SKM-1 (cell line): ENCODE results near the gene TNIP2.

Experiments used
- DNase-seq: peaks from one replicate; lab custom pipeline; 2025; ENCODE audit not compliant: unreplicated experiment; lab: John Stamatoyannopoulos, UW

TNIP2 gene, protein sequence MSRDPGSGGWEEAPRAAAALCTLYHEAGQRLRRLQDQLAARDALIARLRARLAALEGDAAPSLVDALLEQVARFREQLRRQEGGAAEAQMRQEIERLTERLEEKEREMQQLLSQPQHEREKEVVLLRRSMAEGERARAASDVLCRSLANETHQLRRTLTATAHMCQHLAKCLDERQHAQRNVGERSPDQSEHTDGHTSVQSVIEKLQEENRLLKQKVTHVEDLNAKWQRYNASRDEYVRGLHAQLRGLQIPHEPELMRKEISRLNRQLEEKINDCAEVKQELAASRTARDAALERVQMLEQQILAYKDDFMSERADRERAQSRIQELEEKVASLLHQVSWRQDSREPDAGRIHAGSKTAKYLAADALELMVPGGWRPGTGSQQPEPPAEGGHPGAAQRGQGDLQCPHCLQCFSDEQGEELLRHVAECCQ

DNA sequence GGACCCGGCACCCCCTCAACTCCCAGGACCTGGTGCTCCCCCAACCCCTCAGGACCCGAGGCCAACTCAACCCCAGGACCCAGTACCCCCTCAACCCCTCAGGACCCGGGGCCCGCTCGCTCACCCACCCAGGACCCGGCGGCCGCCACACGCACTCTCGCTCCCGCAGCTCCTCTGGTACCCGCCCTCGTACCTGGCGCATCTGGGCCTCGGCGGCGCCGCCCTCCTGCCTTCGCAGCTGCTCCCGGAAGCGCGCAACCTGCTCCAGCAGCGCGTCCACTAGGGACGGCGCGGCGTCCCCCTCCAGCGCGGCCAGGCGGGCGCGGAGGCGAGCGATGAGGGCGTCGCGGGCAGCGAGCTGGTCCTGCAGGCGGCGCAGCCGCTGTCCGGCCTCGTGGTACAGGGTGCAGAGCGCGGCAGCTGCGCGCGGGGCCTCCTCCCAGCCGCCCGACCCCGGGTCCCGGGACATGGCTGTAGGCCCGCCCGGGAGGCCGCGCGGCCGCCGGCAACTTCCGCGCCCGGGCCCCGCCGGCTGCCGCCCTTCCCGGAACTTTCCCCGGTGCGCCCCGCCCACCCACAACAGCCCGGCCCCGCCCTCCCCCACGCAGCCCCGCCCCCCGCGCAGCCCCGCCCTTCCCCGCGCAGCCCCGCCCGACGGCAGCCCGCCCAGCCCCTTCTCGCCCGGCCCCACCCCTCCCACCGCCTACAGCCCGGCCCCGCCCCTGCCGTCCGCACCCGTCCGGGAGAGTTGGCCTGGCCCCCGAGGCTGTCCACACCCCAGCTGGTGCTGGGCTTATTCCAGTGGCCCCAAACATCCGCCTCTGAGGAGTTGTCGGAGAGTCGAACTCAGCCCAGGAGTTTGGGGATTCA lies at the start of gene TNIP2:
TSS of gene TNIP2 (minus strand) at position 516 of the 870 bp plus-strand sequence. CDS start at position 469, 47 bp downstream.
- DNase-seq, result peak; percentile 89

DNA sequence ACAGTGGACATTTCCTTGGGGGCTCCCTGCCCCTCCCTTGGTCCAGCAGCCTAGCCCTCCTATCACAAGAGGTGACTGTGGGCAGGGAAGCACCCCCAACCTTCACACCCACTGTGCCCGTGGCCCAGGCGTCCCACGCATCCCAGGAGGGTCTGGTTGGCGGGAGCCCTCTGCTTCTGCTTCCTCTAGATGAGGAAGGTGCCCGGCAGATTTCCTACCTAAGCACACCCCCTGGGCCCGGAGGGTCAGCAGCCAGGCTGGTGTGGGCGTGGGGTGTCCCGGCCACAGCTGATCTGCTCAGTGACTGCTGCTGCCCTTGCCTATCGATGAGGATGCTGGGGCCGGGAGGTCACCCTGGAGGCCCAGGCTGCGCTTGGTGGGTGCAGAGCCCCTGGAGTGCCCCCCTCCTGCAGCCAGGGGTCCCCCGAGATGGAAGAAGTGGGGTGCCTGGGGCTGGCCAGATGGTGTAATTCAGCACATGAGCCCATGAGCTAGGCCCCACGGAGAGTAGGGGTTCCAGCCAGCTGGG lies 48.9 kb upstream of the TNIP2 start:
- DNase-seq, result no peak

DNA sequence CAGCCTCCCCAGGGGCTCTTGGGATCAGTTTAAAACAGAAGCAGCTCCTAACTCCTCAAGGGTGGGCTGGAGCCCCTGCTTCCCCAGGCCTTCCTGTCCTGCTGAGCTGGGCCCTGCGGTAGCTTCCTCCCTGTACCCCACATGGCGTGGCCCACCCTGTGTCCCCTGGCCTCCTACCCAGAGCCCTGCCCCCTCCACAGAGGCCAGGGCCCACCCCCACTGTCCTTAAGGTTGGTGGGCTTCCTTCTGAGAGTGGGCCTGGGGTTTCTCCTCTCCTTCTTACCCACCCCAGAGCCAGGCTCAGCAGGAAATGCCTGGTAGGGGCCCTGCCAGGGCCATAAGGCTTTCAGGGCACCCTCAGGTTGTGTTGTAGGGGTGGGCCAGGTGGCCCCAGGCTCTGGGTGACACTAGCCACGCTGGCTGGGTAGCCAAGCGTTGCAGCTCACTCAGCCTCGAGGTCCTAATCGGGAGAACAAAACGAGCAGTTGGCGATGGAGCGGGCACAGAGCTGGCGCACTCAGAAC lies 48.4 kb upstream of the TNIP2 start:
- DNase-seq, result no peak

DNA sequence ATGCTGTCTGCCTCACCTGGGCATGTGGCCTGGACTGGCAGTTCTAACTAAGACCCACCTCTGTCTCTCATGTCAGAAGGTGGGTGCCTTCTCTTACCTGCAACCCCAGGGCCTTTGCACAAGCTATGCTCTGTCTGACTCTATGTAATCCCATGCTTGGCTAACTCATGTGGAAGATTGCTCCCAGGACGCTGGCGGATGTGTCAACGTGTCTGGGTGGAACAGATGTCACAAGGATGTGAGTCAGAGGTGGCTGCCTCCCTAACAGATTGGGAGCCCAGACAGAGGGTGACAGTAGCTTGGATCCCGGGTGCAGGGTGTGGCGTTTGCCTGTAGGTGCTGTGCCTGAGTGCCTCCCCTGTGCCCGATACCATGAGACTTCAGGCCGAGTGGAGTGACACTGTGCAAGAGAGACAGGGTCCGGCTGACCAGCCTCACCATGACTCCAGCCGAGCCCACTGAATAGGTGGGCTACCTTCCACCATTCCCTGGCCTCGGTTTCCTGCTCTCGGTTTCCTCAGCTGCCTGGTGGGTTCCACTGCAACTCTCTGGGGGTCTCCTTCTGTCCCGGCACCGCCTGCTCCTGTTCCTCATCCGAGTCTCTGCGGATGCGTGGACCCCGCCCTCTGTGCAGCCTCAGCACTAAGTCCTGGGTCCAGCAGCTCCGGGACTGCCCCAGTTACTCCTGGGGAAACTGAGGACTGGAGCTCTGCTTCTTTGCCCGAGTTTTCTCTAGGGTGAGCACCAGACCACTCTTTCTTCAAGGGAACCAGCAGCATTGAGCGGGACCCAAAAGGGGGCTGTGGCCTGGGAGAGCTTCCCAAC lies 47.7 kb upstream of the TNIP2 start:
- DNase-seq, result no peak

DNA sequence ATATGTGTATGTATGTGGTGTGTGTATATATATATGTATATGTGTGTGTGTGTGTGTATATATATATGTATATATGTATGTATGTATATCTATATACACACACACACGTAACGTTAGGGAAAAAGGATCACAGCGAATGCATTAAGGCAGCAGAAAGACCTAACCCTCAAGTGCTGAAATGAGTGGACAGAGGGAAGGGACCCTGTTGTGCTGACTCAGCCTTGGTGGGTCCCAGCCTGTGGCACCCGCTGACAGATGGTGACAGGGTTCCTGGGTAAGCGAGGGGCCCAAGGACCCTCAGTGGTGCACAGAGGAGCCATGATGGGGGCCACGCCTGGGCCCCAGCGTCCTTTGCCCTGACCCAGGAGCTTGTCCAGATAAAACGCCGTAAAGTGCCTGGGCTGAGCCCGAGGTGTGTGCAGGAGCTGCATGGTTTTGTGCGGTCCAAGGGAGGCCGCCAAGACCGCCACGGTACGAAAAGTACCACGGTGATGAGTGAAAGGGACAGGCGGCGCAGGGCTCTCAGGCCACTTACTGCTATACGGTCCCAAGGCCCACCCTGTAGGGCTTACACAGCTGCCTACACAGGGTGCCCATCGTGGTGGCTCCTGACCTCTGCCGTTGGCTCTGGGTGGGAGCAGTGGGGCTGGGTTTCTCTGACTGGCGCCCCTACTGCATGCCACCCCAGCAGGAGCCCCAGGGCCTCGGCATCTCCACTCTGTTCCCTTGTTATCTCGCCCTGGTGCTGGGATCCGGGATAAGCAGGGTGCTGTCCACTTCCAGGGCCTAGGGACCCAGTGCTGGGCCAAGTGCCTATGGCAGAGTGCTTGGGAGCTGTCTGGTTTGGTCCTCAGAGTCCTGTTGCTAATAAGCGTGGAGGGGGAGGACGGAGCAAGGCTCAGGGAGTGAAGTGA lies 46.7 kb upstream of the TNIP2 start:
- DNase-seq, result no peak

DNA sequence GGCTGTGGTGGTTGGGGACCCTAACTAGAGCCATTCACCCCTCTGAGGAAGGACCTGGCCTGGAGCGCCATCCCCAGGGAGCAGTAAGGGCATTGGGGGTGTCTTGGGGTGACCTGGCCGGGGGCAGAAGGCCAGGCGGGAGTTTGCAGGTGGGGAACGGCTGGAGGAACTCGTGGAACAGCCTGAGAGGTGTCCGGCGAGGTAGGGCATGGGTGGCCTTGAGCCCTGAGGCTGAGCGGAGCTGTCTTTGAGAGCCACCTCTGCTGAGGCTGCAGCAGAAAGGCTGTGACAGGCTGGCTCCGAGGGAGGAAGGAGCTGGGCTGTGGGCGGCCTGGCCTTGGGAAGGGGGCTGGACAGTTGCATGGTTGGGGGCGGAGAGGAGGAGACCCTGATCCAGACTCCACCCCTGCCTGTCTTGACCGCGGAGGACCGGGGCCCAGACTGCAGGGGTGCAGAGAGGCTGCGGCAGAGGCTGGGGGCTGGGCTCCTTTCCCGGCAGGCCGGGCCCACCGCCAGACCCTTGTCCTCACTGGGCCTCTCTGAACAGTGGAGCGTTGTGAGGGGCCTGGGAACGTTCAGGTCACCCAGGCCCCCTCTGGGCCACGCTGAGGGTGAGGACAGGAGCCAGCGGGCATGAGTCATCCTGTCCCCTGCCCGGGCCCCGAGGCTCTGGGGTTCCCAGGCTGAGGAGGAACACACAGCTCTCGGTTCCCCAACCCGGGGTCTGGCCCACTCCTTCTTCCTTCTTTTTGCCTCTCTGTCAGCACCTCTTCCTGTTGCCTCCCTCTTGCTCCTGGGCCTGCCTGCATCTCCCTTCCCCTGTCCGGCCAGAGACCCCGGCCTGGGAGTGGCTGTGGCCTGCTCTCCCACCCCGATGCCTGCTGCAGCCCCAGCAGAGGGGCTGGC lies 44.8 kb upstream of the TNIP2 start:
- DNase-seq, result peak; percentile 94

GRCh38 chr4:2799971-2800690 lies 44.0 kb upstream of the TNIP2 start:
- no peak for DNase-seq

GRCh38 chr4:2799224-2799911 lies 43.2 kb upstream of the TNIP2 start:
- peak; percentile 60 for DNase-seq

GRCh38 chr4:2798399-2799223 lies 42.5 kb upstream of the TNIP2 start:
- DNase-seq, result peak; percentile 64

DNA sequence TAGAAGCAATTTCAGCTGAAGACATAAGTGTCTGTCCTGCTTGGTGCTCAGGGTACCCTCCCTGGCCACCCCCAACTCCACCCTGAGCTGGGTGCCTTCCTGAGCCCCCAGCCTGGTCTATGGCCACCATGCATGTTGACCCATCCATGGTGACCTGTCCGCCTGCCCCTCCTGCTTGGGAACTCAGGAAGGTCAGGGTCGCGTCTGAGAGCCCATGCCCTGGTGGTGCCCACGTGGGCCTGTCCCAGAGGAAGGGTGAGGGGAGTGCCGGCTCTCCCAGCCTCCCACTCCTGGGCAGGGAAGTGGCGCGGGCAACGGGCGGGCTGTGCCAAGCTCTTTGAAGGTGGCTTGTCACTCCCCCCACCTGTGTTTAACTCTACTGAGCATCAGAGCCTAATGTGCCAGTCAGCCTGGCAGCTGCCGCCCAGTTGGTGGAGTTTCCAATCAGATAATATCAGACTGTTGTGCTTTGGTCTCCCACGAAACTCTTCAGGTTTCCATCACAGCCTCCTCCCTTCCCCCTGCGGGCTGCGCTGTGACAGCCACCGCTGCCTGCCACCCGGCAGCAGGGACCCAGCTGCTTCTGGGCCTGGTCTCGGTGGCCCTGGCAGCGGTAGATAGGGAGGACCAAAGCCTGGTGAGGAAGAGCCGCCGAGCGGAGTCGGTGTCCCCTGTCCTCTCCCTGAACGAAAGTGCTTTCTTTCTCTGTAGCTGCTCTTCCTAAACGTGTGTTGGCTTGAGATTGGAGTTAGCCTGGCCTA lies 41.6 kb upstream of the TNIP2 start:
- DNase-seq, result no peak

- no peak for DNase-seq
These were observed 40.9 kb upstream of the TNIP2 start for GRCh38 chr4:2796849-2797544.

GRCh38 chr4:2795893-2796848 lies 40.0 kb upstream of the TNIP2 start:
- DNase-seq, result no peak

DNA sequence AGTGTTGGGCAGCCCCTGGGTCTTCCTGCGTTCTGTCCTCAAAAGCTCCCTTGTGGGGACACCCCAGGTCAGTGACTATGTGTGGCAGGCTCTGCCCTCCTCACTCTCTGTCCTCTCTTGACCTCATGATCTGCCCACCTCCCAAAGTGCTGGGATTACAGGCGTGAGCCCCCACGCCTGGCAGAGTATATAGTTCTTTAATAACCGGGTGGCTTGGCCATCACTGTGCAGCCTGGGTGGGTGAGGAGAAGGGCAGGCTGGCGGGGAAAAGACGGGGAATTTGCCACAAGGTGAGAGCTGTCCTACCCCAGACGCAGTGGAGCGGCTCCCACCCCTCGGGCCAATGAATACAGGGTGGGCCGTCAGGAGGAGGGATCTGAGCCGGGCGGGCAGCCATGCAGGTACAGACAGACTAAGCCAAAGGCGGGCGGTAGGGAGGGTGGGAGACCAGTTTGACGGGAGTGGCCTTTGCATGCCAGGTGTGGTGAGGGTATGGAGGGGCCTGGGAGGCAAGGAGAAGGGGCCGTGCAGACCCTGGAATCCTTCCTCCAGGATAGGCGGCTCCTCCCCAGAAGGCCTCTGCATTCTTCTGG lies 39.3 kb upstream of the TNIP2 start:
- no peak for DNase-seq
